OCI-LY1 (cell line): Measurements from ENCODE around the gene ZBTB5.

ENCODE experiments used
- EZH2 ChIP-seq: fragments of 200-600 bp; sonication (generic), shearing (Covaris generic); IDR thresholded peaks from 2 replicates; pipeline ENCODE4 v1.8.0; 2017; ENCODE audit warnings: borderline replicate concordance, mixed run types, mild to moderate bottlenecking, antibody characterized with exemption, low read length, moderate library complexity, mixed read lengths
- TF ChIP-seq, protein P1 (sequence below): fragments of 200-600 bp; sonication (generic), shearing (Covaris generic); IDR thresholded peaks from 2 replicates; pipeline ENCODE4 v1.5.1; 2017; ENCODE audit warnings: mild to moderate bottlenecking, antibody characterized with exemption, low read length, moderate library complexity, mixed read lengths

DNA sequence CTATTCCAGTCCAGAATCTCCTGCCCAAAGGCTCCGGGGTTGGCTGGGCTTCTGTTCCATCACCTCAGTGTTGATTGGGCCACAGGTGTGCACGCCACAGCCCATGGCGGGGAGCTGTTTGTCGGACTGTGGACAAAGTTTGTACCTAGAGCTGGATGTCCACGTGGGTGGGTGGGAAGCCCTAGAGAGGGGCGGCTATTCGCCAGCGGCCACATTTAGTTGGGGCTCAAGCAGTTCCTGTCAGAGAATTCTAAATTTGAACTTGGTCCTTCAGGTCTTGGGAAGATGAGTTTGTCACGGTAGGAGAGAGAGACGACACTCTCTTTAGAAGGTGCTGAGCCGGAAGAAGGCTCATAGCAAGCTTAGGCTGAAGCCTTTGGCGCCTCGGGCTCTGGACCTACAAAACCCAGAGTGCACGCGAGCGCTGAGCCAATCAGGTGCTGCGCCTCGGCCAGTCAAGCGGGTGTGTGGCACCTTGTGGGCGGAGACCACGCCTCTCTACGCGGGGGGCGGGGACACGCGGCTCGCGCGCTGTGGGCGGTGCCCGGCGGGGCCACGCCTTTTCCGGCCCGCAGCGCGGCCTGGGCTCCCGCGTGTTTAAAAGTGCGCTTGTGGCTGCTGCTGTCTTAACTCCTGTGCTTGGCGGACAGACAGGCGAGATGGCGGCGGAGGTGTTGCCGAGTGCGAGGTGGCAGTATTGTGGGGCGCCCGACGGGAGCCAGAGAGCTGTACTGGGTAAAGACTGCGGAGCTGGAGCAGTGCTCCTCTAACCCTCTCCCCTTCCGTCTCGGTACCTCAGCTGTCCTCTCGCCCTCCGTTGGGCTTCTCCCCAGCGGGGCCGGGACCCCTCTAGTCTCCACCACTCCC lies 20.4 kb upstream of the ZBTB5 start, which contains the start of gene POLR1E:
- TF ChIP-seq, protein P1, sequence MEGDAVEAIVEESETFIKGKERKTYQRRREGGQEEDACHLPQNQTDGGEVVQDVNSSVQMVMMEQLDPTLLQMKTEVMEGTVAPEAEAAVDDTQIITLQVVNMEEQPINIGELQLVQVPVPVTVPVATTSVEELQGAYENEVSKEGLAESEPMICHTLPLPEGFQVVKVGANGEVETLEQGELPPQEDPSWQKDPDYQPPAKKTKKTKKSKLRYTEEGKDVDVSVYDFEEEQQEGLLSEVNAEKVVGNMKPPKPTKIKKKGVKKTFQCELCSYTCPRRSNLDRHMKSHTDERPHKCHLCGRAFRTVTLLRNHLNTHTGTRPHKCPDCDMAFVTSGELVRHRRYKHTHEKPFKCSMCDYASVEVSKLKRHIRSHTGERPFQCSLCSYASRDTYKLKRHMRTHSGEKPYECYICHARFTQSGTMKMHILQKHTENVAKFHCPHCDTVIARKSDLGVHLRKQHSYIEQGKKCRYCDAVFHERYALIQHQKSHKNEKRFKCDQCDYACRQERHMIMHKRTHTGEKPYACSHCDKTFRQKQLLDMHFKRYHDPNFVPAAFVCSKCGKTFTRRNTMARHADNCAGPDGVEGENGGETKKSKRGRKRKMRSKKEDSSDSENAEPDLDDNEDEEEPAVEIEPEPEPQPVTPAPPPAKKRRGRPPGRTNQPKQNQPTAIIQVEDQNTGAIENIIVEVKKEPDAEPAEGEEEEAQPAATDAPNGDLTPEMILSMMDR: no peak
- no peak for TF ChIP-seq EZH2
